SK-MEL-5 (cell line): ENCODE results near the gene CPM. TPM values are rescaled to one million over a fixed set of nuclear protein-coding genes. Genes with fewer than 3 reads are reported as not detected.
A peak's percentile ranks its signal among the peaks of the same experiment; 100 is the strongest.

Experiments used
- DNase-seq: peaks from one replicate; pipeline ENCODE4 v3.0.0-alpha.2; 2016; ENCODE audit warnings: low read depth, low spot score
- in situ Hi-C: cut with HindIII; loops from 2 replicates; pipeline ENCODE4 v1.10.0; 2016; ENCODE audit warnings: low sequenced_read_pairs, high pct_unique_total_duplicates, low pct_unique_long_range_greater_than_20kb
- polyA plus RNA-seq, 2 experiments: library from polyadenylated mRNA; depleted of rRNA; stranded (reverse); fragments of >200 nt; gene quantifications; 2 replicates each; pipeline ENCODE4 v1.2.3, GENCODE V29; 2015
- total RNA-seq: library from RNA; depleted of rRNA; stranded (reverse); fragments of >200 nt; shearing (Covaris generic); gene quantifications from 2 replicates; pipeline ENCODE4 v1.2.3, GENCODE V29; 2014; rRNA removed

Gene CPM
- total RNA-seq, result 15.0 and 18.2 TPM in 2 replicates
- polyA plus RNA-seq (2015; cell fraction: cytosol; rRNA removed), result 15.9 and 19.9 TPM in 2 replicates
- polyA plus RNA-seq (2015; cell fraction: nucleus; rRNA removed), result 3.1 and 6.7 TPM in 2 replicates

GRCh38 chr12:68932961-68933893 lies at the start of gene CPM:
TSS of gene CPM (minus strand) at chr12:68933171. CDS start at chr12:68932837, 334 bp downstream.
- in situ Hi-C loops, result no loop called here
- DNase-seq, result peak; percentile 63

GRCh38 chr12:68981516-68981915 lies 48.5 kb upstream of the CPM start:
- DNase-seq, result no peak
- in situ Hi-C loops, result no loop called here

GRCh38 chr12:68980476-68981212 lies 47.7 kb upstream of the CPM start:
- in situ Hi-C loops, result no loop called here
- DNase-seq, result no peak

GRCh38 chr12:68978678-68979077 lies 45.7 kb upstream of the CPM start:
- in situ Hi-C loops, result no loop called here
- DNase-seq, result no peak

GRCh38 chr12:68977909-68978610 lies 45.1 kb upstream of the CPM start:
- peak; percentile 43 for DNase-seq
- in situ Hi-C loops, result no loop called here

- peak; percentile 95 for DNase-seq
- in situ Hi-C loops, result no loop called here
Observed at GRCh38 chr12:68977335-68977734, 44.4 kb upstream of the CPM start.

- in situ Hi-C loops, result no loop called here
- no peak for DNase-seq
Observed at GRCh38 chr12:68976395-68976841, 43.4 kb upstream of the CPM start.

- in situ Hi-C loops, result no loop called here
- DNase-seq, result no peak
Observed at GRCh38 chr12:68975811-68976210, 42.8 kb upstream of the CPM start.

GRCh38 chr12:68972595-68972994 lies 39.6 kb upstream of the CPM start:
- in situ Hi-C loops, result no loop called here
- DNase-seq, result no peak

GRCh38 chr12:68971404-68971803 lies 38.4 kb upstream of the CPM start:
- peak; percentile 44 for DNase-seq
- in situ Hi-C loops, result no loop called here

- in situ Hi-C loops, result no loop called here
- DNase-seq, result no peak
Observed at GRCh38 chr12:68970951-68971350, 38.0 kb upstream of the CPM start.

GRCh38 chr12:68970306-68970705 lies 37.3 kb upstream of the CPM start:
- no peak for DNase-seq
- in situ Hi-C loops, result no loop called here

GRCh38 chr12:68967046-68967445 lies 34.1 kb upstream of the CPM start:
- DNase-seq, result no peak
- in situ Hi-C loops, result no loop called here

GRCh38 chr12:68963856-68964745 lies 31.1 kb upstream of the CPM start:
- DNase-seq, result no peak
- in situ Hi-C loops, result no loop called here

GRCh38 chr12:68962877-68963855 lies 30.2 kb upstream of the CPM start:
- in situ Hi-C loops, result no loop called here
- no peak for DNase-seq

GRCh38 chr12:68959891-68960464 lies 27.0 kb upstream of the CPM start:
- in situ Hi-C loops, result no loop called here
- peak; percentile 91 for DNase-seq
